Neuronal stem cell (in vitro differentiated cells): ENCODE results near the gene NOS1AP.

Experiments used
- DNase-seq: peaks from one replicate; pipeline ENCODE4 v3.0.0-alpha.2; 2013; ENCODE audit warnings: low spot score
- H2AFZ ChIP-seq: one replicate; pipeline ENCODE4 v1.6.1; 2013; ENCODE audit warnings: mild to moderate bottlenecking, low read length, inconsistent platforms
- H2AK5ac ChIP-seq: 2 replicates; pipeline ENCODE4 v1.6.1; 2013; ENCODE audit warnings: low read depth, mild to moderate bottlenecking, inconsistent platforms, low read length, moderate library complexity, mixed read lengths
- H2BK120ac ChIP-seq: 2 replicates; pipeline ENCODE4 v1.6.1; 2013; ENCODE audit warnings: low read depth, mild to moderate bottlenecking, inconsistent platforms, low read length, moderate library complexity, mixed read lengths
- H2BK12ac ChIP-seq: one replicate; pipeline ENCODE4 v1.6.1; 2013; ENCODE audit warnings: low read length, inconsistent platforms
- H2BK15ac ChIP-seq: 2 replicates; pipeline ENCODE4 v1.6.1; 2013; ENCODE audit warnings: mild to moderate bottlenecking, low read length, inconsistent platforms, mixed read lengths
- H2BK5ac ChIP-seq: one replicate; pipeline ENCODE4 v1.6.1; 2013; ENCODE audit warnings: inconsistent platforms, mild to moderate bottlenecking, low read length, moderate library complexity
- H3K14ac ChIP-seq: one replicate; pipeline ENCODE4 v1.6.1; 2013; ENCODE audit warnings: low read length, inconsistent platforms
- H3K18ac ChIP-seq: 2 replicates; pipeline ENCODE4 v1.6.1; 2013; ENCODE audit warnings: low read length, inconsistent platforms
- H3K23ac ChIP-seq: 2 replicates; pipeline ENCODE4 v1.6.1; 2013; ENCODE audit warnings: low read depth, mild to moderate bottlenecking, mixed read lengths, low read length, inconsistent platforms; ENCODE audit not compliant: poor library complexity
- H3K27ac ChIP-seq: replicated peaks from 3 replicates; pipeline ENCODE4 v1.5.1; 2013; ENCODE audit warnings: low read length, inconsistent platforms
- H3K27me3 ChIP-seq, 3 experiments: 2 replicates each; pipeline ENCODE4 v1.6.1; 2013; ENCODE audit warnings: low read length in 3 of 3, mild to moderate bottlenecking in 2 of 3, inconsistent platforms in 1 of 3, low read depth in 1 of 3, mixed read lengths in 1 of 3, moderate library complexity in 1 of 3; ENCODE audit not compliant: control insufficient read depth in 3 of 3, insufficient read depth in 3 of 3
- H3K36me3 ChIP-seq, 2 donors: replicated peaks in 1 of 2; 2 replicates each; pipeline ENCODE4 v1.6.1; 2013; ENCODE audit warnings: low read length in 2 of 2; ENCODE audit not compliant: control insufficient read depth in 2 of 2, insufficient read depth in 2 of 2
- H3K4ac ChIP-seq: 2 replicates; pipeline ENCODE4 v1.6.1; 2013; ENCODE audit warnings: inconsistent platforms, mild to moderate bottlenecking, low read length, moderate library complexity
- H3K4me1 ChIP-seq, 2 donors: 1 replicate in 1 of 2; 2 replicates in 1 of 2; pipeline ENCODE4 v1.6.1; 2013; ENCODE audit warnings: low read length in 2 of 2, low read depth in 1 of 2; ENCODE audit not compliant: control insufficient read depth in 2 of 2, insufficient read depth in 1 of 2
- H3K4me2 ChIP-seq: one replicate; pipeline ENCODE4 v1.6.1; 2013; ENCODE audit warnings: mild to moderate bottlenecking, low read length, inconsistent platforms; ENCODE audit not compliant: insufficient read depth, poor library complexity, severe bottlenecking
- H3K4me3 ChIP-seq, 2 donors: 2 replicates each; pipeline ENCODE4 v1.5.1; 2013; ENCODE audit warnings: low read length in 2 of 2, mild to moderate bottlenecking in 2 of 2, inconsistent platforms in 1 of 2, moderate library complexity in 1 of 2
- H3K79me1 ChIP-seq: one replicate; pipeline ENCODE4 v1.6.1; 2013; ENCODE audit warnings: low read depth, mild to moderate bottlenecking, inconsistent platforms, low read length, moderate library complexity
- H3K9ac ChIP-seq: one replicate; pipeline ENCODE4 v1.6.1; 2013; ENCODE audit warnings: mild to moderate bottlenecking, low read depth, low read length, inconsistent platforms; ENCODE audit not compliant: poor library complexity
- H3K9me3 ChIP-seq, 2 donors: replicated peaks in 1 of 2; 2 replicates each; pipeline versions ENCODE3 to v1.6.1; 2013; ENCODE audit warnings: low read length in 2 of 2, mild to moderate bottlenecking in 2 of 2, inconsistent platforms in 1 of 2, low read depth in 1 of 2, mixed read lengths in 1 of 2, moderate library complexity in 1 of 2; ENCODE audit not compliant: control insufficient read depth in 2 of 2, insufficient read depth in 1 of 2
- H4K8ac ChIP-seq: one replicate; pipeline ENCODE4 v1.6.1; 2013; ENCODE audit warnings: low read depth, mild to moderate bottlenecking, inconsistent platforms, low read length, moderate library complexity
- H4K91ac ChIP-seq: one replicate; pipeline ENCODE4 v1.6.1; 2013; ENCODE audit warnings: low read length, low read depth, mild to moderate bottlenecking, inconsistent platforms; ENCODE audit not compliant: poor library complexity
- WGBS, 2 donors: extraction: QIAGEN DNeasy Blood & Tissue Kit; methylation state at CpG; one replicate each; pipeline ENCODE4 v1.1.7; 2013; ENCODE audit warnings: missing lambda C conversion rate in 2 of 2, mixed read lengths in 1 of 2; ENCODE audit not compliant: insufficient read length in 2 of 2, insufficient replicate concordance in 1 of 2; ENCODE audit errors: extremely low coverage in 2 of 2; 5-methylcytosine and 5-hydroxymethylcytosine counted together

NOS1AP gene

DNA sequence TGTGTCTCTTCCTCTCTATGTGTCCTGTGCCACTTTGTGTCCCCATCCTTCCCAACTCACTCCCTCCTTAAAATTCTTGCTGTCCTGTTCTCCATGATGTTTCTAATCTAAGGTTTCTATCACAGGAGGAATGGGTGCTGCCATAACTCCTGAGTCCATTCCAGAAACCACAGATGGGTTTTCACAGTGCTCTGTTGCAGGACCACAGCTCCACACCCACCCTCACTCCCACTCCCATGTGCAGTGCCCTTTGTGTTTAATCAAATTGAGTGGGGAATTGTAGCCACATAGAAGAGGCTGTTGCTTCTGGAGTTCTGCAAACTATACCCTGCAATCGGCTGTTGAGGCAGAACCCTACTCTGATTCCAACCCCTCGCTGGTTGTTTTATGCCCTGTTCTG lies 165.1 kb downstream of the NOS1AP start:
- H3K23ac ChIP-seq: no peak overlapping the region
- H2AK5ac ChIP-seq: no peak overlapping the region

DNA sequence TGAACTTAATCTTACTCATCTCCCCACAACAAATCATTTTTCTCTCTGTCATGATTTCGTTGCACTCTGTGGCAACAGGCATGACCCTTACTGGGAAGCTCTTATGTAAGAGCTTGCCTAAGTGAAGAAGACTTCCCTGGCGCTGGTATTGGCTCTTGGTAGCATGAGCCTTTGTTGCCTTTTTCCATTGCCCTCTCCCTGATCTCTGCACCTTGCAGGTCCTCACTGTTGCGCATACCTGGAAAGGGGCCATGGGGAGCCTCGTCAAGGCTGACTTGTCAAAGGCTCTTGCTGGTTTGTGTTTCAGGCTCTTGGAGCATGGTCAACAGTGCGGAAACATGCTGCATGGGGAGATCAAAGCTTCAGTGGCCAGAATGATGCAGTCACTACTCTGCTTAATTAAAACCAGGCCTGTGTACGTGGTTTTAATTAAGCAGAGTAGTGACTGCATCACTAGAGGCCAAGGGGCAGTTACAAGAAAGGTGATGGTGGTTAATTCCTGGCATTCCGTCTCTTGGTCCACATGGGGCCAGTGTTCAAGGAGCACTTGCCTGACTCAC lies 165.8 kb downstream of the NOS1AP start:
- Histone ChIP-seq H3K27me3 (no peaks in the 10 kb centered on the region), H2BK12ac (no peak overlapping the region), H3K4me3 (no peak overlapping the region), H4K8ac (no peak overlapping the region), H3K9me3 (no peaks in the 10 kb centered on the region), H2BK15ac (no peak overlapping the region), H2BK120ac (no peak overlapping the region), H2AK5ac (no peak overlapping the region), H2BK5ac (no peak overlapping the region), H3K9ac (no peak overlapping the region), H3K36me3 (no peaks in the 10 kb centered on the region), H3K79me1 (no peaks in the 10 kb centered on the region), H3K23ac (no peak overlapping the region), H3K4me2 (no peak overlapping the region), H3K27ac (no peak overlapping the region), H4K91ac (no peak overlapping the region), H3K4me1 (peaks cover 8 to 12% of the 10 kb centered on the region in 2 donors), H2AFZ (no peak overlapping the region), H3K18ac (no peak overlapping the region), H3K4ac (no peak overlapping the region), H3K14ac (no peak overlapping the region)
- DNase-seq: no peak
- WGBS, 2 donors: no CpG with 5 or more reads among the region's 7 CpGs

More for the DNA sequence above, 165.1 kb downstream of the NOS1AP start:
- no peaks in the 10 kb centered on the region for H3K9me3 ChIP-seq
- no peak overlapping the region for H3K14ac ChIP-seq
- no peak overlapping the region for H3K4ac ChIP-seq
- H3K79me1 ChIP-seq: no peaks in the 10 kb centered on the region
- no peak overlapping the region for H4K8ac ChIP-seq
- H3K4me3 ChIP-seq: no peak overlapping the region
- H2BK12ac ChIP-seq: no peak overlapping the region
- H3K27me3 ChIP-seq: no peaks in the 10 kb centered on the region
- no peak overlapping the region for H3K27ac ChIP-seq
- H2BK15ac ChIP-seq: no peak overlapping the region
- no CpG with 5 or more reads among the region's 2 CpGs for WGBS, 2 donors
- H2BK5ac ChIP-seq: no peak overlapping the region
- H3K4me2 ChIP-seq: no peak overlapping the region
- peaks cover 10 to 15% of the 10 kb centered on the region in 2 donors for H3K4me1 ChIP-seq
- H3K36me3 ChIP-seq: no peaks in the 10 kb centered on the region
- H3K9ac ChIP-seq: no peak overlapping the region
- no peak overlapping the region for H3K18ac ChIP-seq
- no peak for DNase-seq
- H2BK120ac ChIP-seq: no peak overlapping the region
- H4K91ac ChIP-seq: no peak overlapping the region
- no peak overlapping the region for H2AFZ ChIP-seq

DNA sequence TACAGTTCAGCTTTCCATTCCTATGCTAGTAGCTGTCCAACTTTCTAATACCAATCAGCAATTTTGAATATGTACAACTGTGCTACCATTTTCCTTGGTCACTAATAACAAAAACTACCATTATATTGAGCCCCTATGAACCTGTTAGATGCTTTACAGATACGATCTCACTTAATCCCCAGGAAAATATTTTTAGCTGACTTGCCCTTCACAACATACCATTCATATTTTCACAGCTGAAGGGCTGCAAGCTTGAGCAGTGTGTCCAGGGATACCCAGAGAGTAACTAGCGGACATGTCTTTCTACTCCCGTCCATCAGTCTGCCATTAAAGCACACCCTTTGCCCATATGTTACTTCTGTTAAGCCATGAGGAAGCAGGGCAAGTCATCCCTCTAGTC lies 166.7 kb downstream of the NOS1AP start:
- Histone ChIP-seq H3K4me1 (peaks cover 8 to 10% of the 10 kb centered on the region in 2 donors), H3K23ac (no peak overlapping the region), H3K36me3 (no peaks in the 10 kb centered on the region), H3K9ac (no peak overlapping the region), H3K4me3 (no peak overlapping the region), H2AFZ (no peak overlapping the region), H2BK15ac (no peak overlapping the region), H3K18ac (no peak overlapping the region), H3K27ac (no peak overlapping the region), H2BK120ac (no peak overlapping the region), H3K79me1 (no peaks in the 10 kb centered on the region), H3K4me2 (no peak overlapping the region), H3K27me3 (no peaks in the 10 kb centered on the region), H2AK5ac (no peak overlapping the region), H3K4ac (no peak overlapping the region), H3K14ac (no peak overlapping the region), H4K8ac (no peak overlapping the region), H2BK5ac (no peak overlapping the region), H4K91ac (no peak overlapping the region), H2BK12ac (no peak overlapping the region), H3K9me3 (no peaks in the 10 kb centered on the region)
- WGBS, 2 donors: no CpG with 5 or more reads among the region's 3 CpGs
- DNase-seq: no peak

DNA sequence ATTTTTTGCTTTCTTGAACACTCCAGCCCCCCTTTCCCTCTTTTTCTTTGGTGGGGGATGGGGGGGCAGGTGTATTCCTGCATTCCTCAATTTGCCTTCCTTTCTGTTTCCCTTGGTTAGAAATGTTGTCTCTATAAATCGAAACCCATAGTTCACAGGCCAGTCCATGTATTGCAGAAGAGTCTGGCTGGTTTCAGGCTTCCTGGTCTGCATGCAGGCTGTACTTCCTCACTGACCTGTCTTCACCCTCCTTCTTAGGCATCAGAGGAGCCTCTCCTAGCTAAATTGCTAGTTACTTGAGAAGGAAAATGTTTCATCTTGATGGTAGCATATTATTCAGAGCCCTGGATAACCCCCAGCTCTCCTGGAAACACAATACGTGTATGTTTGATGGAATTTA lies 167.1 kb downstream of the NOS1AP start:
- DNase-seq: no peak

More for the DNA sequence above, 167.1 kb downstream of the NOS1AP start:
- no peak overlapping the region for H2BK5ac ChIP-seq
- WGBS, 2 donors: no CpG with 5 or more reads among the region's 2 CpGs
- H3K4ac ChIP-seq: no peak overlapping the region
- H2BK15ac ChIP-seq: no peak overlapping the region
- no peaks in the 10 kb centered on the region for H3K27me3 ChIP-seq
- no peak overlapping the region for H3K18ac ChIP-seq
- H2BK120ac ChIP-seq: no peak overlapping the region
- no peak overlapping the region for H4K91ac ChIP-seq
- no peaks in the 10 kb centered on the region for H3K79me1 ChIP-seq
- H2BK12ac ChIP-seq: no peak overlapping the region
- H2AFZ ChIP-seq: no peak overlapping the region
- peaks cover 10% of the 10 kb centered on the region in 2 donors for H3K4me1 ChIP-seq
- no peak overlapping the region for H3K27ac ChIP-seq
- H3K4me3 ChIP-seq: no peak overlapping the region
- no peak overlapping the region for H3K4me2 ChIP-seq
- H4K8ac ChIP-seq: no peak overlapping the region
- H3K9ac ChIP-seq: no peak overlapping the region
- no peak overlapping the region for H3K14ac ChIP-seq
- H3K23ac ChIP-seq: no peak overlapping the region
- H2AK5ac ChIP-seq: no peak overlapping the region
- H3K9me3 ChIP-seq: no peaks in the 10 kb centered on the region
- no peaks in the 10 kb centered on the region for H3K36me3 ChIP-seq
